ENCODE data around the gene PDE6B.

Gene PDE6B

DNA sequence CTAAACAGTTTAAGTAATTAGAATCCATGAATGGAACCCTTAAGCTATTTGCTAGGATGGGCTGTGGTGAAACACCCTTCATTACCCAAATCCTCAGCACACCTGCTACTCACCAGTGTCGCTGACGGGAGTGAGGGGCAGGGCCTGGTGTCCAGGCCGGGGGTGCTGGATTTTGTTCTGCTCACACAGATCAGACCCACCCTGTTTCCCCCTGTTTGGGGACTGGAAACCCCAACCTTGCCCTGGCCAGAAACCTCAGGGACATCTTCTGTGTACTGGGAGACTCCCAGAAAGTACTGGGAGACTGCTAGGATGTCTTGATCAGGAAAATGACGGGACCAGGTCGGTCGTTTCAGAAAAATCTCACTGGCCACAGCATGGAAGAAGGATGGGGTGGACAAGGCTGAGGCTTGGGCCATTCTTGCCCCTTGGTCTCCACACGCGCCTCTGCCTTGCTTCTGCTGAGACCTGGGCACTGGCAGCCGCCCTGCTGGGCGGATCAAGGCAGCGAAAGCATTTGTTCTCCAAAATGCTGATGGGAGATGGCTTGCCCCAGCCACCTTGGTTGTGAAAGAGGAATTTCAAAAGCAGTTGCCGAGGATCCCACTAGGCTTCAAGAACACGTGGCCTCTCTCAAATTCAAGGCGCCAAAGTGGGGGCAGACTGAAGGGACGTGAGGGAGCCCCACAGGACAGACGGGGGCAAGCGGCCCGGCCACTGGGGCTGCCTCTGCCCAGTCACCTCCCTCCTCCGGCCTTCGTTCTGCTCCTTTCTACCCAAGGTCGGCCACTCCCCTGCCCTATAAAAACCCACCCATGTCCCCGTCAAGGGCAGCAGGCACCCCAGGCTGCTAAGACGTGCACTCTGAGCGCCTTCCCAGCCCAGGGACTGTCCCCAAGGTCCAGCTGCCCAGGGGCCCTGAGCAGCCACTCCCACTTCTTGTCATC lies 23.5 kb upstream of the PDE6B start:
- DNase-seq: no peak

DNA sequence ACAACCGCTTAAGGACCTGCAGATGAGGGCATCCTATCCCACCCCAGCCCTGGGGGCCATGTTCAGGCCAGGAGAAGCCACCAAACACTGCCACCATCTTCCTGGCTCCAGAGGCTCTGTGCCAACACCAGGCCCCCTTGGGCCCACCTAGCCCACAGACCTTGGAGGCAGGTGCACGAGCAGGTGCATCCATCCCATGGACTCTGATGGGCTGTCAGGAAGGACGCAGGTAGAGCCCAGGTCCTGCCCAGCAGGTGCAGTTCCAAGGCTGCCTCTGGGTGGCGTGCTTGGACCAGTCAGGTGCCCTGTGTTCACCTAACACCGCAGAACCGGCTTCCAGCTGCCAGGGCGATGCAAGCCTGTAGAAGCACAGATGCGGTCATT lies 22.8 kb upstream of the PDE6B start:
- DNase-seq: no peak

DNA sequence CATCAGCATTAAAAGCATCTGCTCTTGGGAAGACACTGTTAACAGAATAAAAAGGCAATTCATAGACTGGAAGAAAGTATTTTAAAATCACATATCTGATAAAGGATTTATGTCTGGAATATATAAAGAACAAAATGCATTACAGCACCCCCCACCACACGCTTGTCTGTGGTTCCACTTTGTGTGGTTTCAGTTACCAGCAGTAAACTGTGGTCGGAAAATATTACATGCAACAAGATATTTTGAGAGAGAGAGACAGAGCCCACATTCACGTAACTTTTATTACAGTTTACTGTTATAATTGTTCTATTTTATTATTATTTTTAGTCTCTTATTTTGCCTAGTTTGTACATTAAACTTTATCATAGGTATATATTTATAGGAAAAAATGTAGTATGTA lies 21.2 kb upstream of the PDE6B start:
- no peak for DNase-seq

DNA sequence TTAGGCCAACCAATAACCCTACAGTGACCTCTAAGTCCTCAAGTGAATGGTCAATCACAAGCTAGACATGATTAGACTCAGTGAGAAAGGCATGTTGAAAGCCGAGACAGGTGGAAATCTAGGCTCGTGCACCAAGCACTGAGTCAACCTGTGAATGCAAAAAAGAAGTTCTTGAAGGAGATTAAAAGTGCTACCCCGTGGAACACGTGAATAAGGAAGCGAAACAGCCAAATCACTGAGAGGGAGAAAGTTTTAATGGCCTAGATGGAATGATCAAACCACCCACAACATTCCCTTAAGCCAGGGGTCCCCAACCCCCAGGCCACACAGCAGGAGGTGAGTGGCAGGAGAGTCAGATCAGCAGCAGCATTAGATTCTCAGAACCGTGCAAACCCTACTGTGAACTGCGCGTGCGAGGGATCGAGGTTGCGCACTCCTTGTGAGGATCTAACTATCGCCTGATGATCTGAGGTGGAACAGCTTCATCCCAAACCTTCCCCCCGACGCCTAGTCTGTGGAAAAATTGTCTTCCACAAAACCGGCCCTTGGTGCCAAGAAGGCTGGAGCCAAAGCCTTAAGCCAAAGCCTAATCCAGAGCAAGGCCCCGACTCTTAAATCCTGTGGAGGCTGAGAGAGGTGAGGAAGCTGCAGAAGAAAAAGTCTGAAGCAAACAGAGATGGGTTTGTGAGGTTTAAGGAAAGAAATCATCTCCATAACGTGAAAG lies 19.5 kb upstream of the PDE6B start:
- no peak for DNase-seq

DNA sequence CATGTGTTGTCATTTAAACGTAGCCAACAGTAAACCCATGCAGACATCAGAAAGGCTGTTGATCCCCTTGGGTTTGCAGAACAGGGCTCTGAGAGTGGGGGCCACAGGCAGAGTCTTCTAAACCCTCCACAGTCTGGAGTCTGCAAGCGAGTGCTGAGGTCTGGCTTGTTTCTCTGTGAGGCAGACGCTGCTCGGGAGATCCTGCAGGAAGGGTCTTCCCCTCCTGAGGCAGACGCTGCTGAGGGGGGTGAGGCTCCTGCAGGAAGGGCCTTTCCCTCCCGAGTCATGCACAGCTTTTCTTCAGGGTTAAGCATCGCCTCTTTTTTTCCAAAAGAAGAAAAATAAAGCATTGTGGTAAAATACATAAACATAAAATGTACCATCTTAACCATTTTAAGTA lies 17.1 kb upstream of the PDE6B start:
- no peak for DNase-seq

DNA sequence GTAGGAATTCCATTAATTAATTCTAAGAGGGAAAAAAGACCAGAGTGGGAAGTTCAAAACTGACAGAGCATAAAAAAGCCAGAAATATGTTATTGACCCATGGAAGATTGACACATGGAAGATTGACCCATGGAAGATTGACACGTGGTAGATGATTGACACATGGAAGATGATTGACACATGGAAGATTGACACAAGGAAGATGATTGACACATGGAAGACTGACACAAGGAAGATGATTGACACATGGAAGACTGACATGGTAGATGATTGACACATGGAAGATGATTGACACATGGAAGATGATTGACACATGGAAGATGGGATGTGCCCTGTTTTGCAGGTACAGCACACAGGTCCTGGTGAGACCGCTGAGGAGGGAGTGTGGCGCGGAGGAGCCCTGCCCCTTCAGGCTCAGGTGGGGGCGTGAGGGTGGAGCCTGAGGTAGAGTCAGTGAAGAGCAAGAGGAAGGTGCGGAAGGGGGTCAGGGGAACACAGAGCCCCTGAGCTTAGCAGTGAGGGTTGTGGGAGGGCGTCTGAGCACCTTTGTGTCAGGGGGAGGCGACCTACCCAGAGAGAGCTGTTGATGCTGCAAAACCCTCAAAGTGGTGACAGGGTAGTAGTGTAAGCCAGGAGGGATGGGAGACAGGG lies 15.8 kb upstream of the PDE6B start:
- DNase-seq: no peak

DNA sequence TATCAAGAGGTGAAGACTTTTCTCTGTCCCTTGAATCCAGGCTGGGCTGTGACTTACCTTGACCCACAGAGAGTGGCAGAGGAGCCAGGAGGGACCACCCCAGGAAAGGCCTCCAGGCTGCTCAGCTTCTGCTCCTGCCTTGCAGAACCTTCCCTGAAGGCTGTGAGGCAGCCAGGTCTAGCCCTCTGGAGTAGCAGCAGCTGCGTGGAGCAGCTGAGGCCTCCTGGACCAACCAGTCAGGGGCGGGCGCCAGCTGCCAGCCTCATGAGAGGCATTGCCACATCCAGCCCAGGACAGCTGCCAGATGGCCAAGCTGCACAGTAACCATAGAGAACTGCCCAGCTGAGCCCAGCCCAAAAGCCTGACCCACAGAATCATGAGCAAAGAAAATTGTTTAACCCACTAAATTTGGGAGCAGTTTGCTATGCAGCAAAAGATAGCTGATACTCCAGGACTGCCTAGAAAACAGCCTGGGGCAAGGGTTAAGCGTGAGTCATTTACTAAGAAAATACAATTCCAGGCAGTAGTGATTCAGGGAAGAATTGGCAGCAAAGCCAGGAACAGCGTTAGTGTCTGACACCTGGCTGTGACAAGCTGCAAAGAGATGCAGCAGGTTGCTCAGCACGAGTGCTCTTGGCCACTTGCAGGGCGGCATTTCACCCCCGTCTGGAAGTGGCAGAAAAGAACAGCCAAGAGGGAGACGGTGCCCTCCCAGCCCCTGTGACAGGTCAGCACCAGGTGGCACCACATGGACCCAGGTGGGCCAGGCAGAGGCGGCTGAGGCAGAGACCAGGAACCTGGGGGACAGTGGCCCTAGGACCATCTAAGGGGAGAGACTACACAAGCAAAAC lies 14.7 kb upstream of the PDE6B start:
- DNase-seq: no peak

DNA sequence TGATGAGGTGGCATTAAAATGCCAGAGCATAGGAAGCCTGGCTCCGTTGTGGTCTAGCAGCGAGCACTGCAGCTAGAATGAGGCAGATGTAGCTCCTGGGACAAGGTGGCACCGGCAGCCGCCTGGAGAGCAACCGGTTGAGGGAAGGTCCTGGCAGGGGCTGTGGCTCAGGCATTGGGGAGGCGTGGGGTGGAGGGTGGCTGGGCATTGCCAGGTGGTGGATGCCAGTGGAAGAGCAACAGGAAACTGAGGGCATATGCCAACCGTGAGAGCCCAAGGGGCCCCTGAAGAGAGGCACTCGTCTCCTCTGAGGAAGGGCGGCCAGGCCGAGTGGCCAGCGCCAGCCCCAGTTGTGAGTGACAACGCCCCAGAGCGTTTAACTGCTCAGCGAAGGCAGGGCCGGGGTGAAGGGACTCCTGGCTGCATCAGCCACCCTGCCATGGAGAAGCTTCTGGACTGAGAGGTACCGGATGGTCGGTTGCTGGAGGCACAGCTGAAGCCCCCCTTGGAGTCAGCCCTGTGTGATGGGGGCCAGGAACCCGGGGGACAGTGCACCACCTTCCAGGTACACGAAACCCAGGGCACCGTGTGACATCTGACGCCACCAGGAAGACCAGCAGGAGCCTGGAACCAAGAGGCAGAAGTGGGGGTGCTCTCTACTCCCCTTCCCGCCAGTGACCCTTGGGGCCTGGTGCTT lies 13.2 kb upstream of the PDE6B start:
- no peak for DNase-seq

DNA sequence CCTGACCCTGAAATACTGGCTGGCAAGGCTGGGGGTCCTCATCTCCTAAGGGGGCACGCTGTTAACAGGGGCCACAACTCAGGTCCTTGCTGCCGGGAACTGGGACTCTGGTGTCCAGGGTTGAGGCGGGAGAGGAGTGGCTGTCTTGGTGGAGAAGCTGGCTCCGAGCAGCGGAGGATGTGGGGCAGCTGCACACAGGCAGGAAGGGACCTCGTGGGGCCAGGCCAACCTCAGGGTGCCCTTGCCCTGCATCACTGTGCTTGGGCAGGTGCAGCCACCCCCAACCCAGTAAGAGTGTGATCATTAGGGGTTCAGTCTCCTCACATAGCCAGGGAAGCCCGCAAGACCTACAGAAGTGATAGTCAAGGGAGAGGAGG lies 12.6 kb upstream of the PDE6B start:
- DNase-seq: no peak

DNA sequence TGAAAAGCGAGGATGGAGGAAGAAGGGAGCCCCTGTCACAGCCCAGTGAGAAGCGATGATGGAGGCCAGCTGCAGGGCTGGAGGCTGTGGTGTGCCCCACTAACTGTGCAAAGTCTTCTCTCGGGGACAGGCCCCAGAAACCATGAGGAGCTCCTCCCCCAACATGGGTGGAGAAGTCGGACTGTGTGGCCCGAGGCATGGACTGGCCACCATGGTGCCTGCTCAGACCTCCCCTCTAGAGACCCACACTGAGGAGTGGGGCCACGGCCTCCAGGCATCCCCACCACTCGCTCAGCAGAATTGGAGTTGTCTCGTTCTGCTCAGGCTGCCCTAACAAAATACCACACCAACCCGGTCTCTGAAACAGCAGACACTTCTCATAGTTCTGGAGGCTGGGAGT lies 12.2 kb upstream of the PDE6B start:
- DNase-seq: no peak

DNA sequence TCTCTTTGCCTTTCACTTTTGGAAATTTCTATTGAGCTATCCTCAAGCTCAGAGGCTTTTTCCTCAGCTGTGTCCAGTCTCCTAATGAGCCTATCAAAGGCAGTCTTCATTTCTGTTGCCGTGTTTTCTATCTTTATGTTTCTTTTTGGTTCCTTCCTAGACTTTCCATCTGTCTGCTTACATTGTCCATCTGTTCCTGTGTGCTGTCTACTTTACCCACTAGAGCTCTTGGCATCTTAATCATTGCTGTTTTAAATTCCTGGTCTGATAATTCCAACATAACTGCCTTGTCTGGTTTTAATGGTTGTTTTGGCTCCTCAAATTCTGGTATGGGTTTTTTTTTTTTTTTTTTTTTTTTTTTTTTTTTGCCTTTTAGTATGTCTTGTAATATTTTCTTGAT lies 9.3 kb upstream of the PDE6B start:
- DNase-seq: no peak

DNA sequence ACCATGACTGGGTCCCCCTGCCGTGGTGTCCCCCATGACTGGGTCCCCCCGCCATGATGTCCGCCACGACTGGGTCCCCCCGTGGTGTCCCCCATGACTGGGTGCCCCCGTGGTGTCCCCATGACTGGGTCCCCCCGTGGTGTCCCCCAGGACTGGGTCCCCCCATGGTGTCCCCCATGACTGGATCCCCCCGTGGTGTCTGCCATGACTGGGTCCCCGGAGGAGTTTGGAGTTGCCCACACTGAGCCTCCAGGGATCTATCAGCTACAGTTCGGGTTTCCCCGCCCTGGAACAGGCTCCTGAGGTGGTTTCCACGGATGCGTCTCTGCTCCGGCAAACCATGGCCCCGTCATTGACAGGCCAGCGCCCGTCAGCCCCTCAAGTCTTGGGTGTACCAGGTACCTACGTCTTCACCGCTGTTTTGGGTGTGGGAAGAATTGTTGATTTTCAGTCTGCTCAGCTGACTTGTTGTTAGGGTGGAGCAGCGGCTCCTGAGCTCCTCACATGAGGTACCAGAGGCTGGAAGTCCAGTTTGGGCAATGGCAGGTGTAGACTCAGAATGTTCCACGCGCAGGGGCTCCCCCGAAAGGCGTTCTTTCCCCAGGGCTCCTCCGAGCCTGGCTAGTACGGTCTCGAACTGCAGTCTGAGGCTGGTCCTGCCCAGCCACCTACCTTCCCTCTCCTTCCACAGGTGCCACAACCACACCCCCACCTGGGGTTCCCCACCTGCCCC lies 8.3 kb upstream of the PDE6B start:
- no peak for DNase-seq

DNA sequence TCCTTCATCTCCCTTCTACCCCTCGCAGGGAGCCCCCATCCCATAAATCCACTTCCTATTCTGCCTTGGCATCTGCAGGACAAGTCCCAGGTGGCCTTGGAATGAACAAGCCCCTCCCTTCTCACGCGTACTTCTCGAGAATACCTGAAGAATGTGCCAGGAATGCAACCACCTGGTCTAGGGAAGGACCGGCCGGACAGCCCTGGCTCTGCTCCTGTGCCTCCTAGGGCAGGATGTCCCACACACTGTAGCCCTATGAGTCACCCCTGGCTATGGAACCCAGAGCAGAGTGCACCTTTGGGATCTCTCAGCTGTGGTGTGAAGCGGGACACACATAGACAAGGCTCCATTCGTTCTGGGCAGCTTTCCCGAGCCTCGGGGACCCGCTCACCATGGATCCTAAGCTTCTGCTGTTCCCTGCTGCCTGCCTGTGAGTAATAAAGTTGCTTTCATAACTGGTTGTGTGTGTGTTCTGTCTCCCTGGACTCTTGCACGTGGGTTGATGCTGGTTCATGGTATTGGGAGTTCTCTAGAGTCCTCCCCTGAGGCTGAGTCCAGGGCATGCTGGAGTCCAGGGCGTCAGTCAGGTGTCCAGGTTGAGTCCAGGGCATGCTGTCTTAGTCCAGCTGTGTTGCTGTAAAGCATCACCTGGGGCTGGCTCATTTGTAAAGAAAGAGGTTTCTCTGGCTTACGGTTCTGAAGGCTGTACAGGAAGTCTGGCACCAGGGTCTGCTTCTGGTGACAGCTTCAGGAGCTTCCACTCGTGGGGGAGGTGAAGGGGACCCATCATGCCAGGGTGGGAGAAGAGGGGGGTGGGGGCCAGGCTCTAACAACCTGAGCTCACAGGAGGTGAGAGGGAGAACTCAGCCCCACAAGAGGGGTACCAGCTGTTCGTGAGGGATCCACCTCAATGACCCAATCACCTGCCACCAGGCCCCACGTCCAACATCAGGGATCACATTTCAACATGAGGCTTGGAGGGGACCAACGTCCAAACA lies 7.4 kb upstream of the PDE6B start:
- no peak for DNase-seq

DNA sequence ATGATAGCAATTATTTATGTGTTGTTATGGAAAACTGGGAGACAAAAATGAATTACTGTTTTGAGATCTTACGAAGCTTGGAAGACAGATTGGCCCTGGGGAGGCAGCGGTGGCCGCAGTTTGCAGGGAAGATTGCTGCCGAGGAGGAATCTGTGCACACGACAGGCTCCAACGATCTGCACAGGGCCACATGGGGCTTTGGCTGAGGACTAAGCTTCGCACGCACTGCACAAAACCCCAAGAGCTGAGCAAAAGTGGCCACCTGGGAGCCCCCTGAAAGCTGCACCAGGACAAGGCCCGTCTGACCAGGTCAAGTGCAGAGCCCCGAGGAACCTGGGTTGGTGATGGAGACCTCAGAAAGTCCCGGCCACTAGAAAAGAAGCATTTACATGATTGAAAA lies 5.2 kb upstream of the PDE6B start:
- no peak for DNase-seq

DNA sequence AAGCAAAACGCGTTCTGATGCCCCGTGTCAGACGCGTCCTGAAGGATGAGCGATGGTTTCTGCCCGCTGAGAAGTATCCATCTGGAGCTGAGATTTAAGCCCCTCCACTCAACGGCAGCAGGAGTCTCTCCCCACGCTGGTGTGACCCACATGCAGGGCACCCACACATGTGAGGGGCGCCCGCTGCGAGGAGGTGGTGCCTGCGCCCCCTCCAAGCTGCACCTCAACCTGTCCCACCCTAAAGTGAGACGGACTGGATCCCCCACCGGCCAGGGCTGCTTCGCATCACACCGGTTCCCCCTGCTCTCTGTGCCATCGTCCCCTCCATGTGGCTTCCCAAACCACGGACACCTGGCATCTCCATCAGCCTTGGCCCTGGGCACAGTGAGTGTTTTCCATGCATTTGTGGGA lies 4.5 kb upstream of the PDE6B start:
- DNase-seq: no peak

DNA sequence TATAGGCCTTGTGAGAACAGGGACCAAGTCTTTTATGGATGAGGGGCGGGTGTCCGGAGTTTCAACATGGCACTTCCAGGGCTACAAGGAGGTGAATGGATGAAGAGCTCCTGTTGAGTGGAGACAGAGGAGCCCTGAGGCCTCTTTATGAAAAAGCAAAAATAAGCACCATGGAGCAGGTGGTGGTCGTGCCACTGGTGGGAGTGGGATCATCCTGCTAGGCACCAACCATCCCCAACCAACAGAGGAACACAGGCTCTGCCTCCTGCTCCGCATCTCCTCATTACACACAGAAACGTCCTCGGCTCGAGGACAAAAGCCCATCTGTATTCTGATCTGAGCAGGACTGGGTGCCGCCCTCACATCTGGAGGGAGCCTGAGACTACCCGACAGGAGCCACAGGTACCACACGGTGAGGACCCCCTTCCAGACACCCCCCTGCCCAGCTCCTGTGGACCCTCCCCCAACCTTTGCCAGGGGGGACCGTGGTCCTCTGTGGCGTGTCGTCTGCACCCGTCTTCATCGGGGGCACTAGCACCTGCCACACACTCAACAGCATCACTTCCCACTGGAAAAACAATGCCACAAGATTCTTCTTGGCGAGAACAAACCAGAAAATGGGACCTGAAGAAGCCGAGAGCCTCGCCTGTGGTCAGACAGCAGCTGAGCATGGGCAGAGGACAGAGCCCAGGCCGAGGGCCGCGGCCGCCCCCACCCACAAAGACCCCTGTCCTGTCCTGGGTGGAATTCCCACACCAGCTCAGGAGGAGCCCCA lies 3.9 kb upstream of the PDE6B start:
- DNase-seq: no peak

DNA sequence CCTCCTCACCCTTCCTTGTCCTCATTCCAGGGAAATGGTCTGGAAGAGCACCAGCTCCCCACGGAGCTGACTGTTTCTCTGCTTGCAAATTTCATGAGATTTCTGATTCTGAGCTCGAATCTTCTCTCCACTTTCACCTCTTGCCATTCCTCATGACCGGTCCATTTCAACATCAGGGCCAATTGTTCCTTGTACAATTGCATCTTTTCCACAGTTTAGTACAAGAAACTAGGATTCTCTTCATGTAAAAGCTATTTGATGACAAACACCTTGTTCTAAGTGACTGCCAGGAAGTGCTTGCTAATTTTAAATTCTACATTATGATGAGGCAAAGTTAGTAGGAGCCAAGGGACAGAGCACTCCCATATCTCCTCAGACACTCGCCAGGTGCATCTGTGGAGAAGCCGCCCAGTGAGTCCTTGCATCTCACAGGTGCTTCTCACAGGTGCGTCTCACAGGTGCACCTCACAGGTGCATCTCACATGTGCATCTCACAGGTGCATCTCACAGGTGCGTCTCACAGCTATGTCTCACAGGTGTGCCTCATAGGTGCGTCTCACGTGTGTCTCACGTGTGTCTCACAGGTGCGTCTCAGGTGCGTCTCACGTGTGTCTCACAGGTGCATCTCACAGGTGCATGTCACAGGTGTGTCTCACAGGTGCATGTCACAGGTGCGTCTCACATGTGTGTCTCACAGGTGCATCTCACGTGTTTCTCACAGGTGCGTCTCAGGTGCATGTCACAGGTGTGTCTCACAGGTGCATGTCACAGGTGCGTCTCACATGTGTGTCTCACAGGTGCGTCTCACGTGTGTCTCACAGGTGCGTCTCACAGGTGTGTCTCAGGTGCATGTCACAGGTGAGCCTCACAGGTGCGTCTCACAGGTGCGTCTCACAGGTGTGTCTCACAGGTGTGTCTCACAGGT lies 3.0 kb upstream of the PDE6B start:
- no peak for DNase-seq
